Loucy (cell line): ENCODE results near the gene SNAP23.

Experiments used
- H2AFZ ChIP-seq: fragments of 200-600 bp; sonication (generic); 2 replicates; pipeline ENCODE4 v1.6.0; 2016; ENCODE audit warnings: antibody characterized with exemption, mild to moderate bottlenecking, low read length, moderate library complexity
- H3F3A ChIP-seq: fragments of 200-600 bp; 2 replicates; pipeline ENCODE4 v1.6.0; 2016; ENCODE audit warnings: antibody characterized with exemption, low read depth, mild to moderate bottlenecking
- H3K27me3 ChIP-seq: fragments of 200-600 bp; sonication (generic); 2 replicates; pipeline ENCODE4 v1.6.1; 2014; ENCODE audit warnings: low read length, mild to moderate bottlenecking; ENCODE audit not compliant: insufficient read depth, poor library complexity, severe bottlenecking
- H3K36me3 ChIP-seq: fragments of 200-600 bp; sonication (generic); 2 replicates; pipeline ENCODE4 v1.6.1; 2016; ENCODE audit warnings: low read length; ENCODE audit not compliant: insufficient read depth
- H3K4me1 ChIP-seq: fragments of 200-600 bp; sonication (generic); 2 replicates; pipeline ENCODE4 v1.5.1; 2014; ENCODE audit warnings: low read length, mild to moderate bottlenecking; ENCODE audit not compliant: insufficient read depth, poor library complexity, severe bottlenecking
- H3K4me2 ChIP-seq: fragments of 200-600 bp; sonication (generic); 2 replicates; pipeline ENCODE4 v1.6.0; 2014; ENCODE audit warnings: antibody characterized with exemption, low read length, low read depth, mild to moderate bottlenecking; ENCODE audit not compliant: poor library complexity, severe bottlenecking
- H3K4me3 ChIP-seq: fragments of 200-600 bp; sonication (generic); 2 replicates; pipeline ENCODE4 v1.5.1; 2014; ENCODE audit warnings: low read length, mild to moderate bottlenecking, mixed read lengths; ENCODE audit not compliant: poor library complexity, severe bottlenecking
- H3K79me2 ChIP-seq: fragments of 200-600 bp; sonication (generic); 2 replicates; pipeline ENCODE4 v1.6.1; 2014; ENCODE audit warnings: low read length; ENCODE audit not compliant: insufficient read depth
- H3K9ac ChIP-seq: fragments of 200-600 bp; sonication (generic); 2 replicates; pipeline ENCODE4 v1.6.0; 2014; ENCODE audit warnings: mild to moderate bottlenecking, low read depth, low read length, moderate library complexity; ENCODE audit not compliant: poor library complexity, severe bottlenecking
- H3K9me2 ChIP-seq: fragments of 200-600 bp; sonication (generic); replicated peaks from 2 replicates; pipeline ENCODE4 v1.6.1; 2016; ENCODE audit warnings: low read depth, low read length, mixed read lengths
- H3K9me3 ChIP-seq: fragments of 200-600 bp; sonication (generic); 2 replicates; pipeline ENCODE4 v1.6.1; 2014; ENCODE audit warnings: mild to moderate bottlenecking, antibody characterized with exemption, low read length, low read depth; ENCODE audit not compliant: insufficient read depth
- H4K20me1 ChIP-seq: fragments of 200-600 bp; sonication (generic); 2 replicates; pipeline ENCODE4 v1.6.0; 2014; ENCODE audit warnings: antibody characterized with exemption, low read length, mild to moderate bottlenecking; ENCODE audit not compliant: insufficient read depth, poor library complexity, severe bottlenecking
- CTCF ChIP-seq: fragments of 200-600 bp; sonication (generic); conservative IDR thresholded peaks from 2 replicates; pipeline ENCODE4 v1.5.1; 2014; ENCODE audit warnings: mild to moderate bottlenecking, antibody characterized with exemption, low read length
- EZH2phosphoT487 ChIP-seq: fragments of 200-600 bp; IDR thresholded peaks from 2 replicates; pipeline ENCODE4 v1.6.1; 2018; ENCODE audit warnings: antibody characterized with exemption, mild to moderate bottlenecking, moderate library complexity, borderline replicate concordance

SNAP23 gene

GRCh38 chr15:42499858-42500609 lies 4.6 kb downstream of the SNAP23 start:
- Histone ChIP-seq H3K4me1 (peaks cover 40% of the 10 kb centered on the region), H3K27me3 (no peaks in the 10 kb centered on the region), H3K79me2 (peaks cover 45% of the 10 kb centered on the region), H3K9ac (no peak overlapping the region), H3F3A (no peaks in the 10 kb centered on the region), H2AFZ (no peak overlapping the region), H3K4me2 (peak overlapping the region; percentile 27), H4K20me1 (no peaks in the 10 kb centered on the region), H3K9me3 (no peaks in the 10 kb centered on the region), H3K36me3 (no peaks in the 10 kb centered on the region), H3K9me2 (no peaks in the 10 kb centered on the region), H3K4me3 (no peak overlapping the region)
- TF ChIP-seq CTCF (no peak), EZH2phosphoT487 (no peak)

GRCh38 chr15:42502477-42502876 lies 7.0 kb downstream of the SNAP23 start:
- Histone ChIP-seq H3K4me1 (peaks cover 27% of the 10 kb centered on the region), H4K20me1 (no peaks in the 10 kb centered on the region), H3K9ac (no peak overlapping the region), H3K9me3 (no peaks in the 10 kb centered on the region), H3K27me3 (no peaks in the 10 kb centered on the region), H3K9me2 (no peaks in the 10 kb centered on the region), H3F3A (no peaks in the 10 kb centered on the region), H3K36me3 (no peaks in the 10 kb centered on the region), H3K4me2 (no peak overlapping the region), H3K79me2 (peaks cover 33% of the 10 kb centered on the region), H2AFZ (no peak overlapping the region), H3K4me3 (no peak overlapping the region)
- no peak for TF ChIP-seq EZH2phosphoT487
- TF ChIP-seq CTCF = no peak

GRCh38 chr15:42503825-42504224 lies 8.4 kb downstream of the SNAP23 start:
- Histone ChIP-seq H3K36me3 (no peaks in the 10 kb centered on the region), H3K4me3 (no peak overlapping the region)

More at GRCh38 chr15:42503825-42504224, 8.4 kb downstream of the SNAP23 start:
- Histone ChIP-seq H4K20me1 (no peaks in the 10 kb centered on the region), H3K9ac (no peak overlapping the region), H3K27me3 (no peaks in the 10 kb centered on the region), H2AFZ (no peak overlapping the region), H3F3A (no peaks in the 10 kb centered on the region), H3K79me2 (peaks cover 24% of the 10 kb centered on the region; the same call in 1 of the 2 replicates), H3K9me2 (no peaks in the 10 kb centered on the region), H3K4me1 (peaks cover 15% of the 10 kb centered on the region), H3K9me3 (no peaks in the 10 kb centered on the region), H3K4me2 (no peak overlapping the region)
- no peak for TF ChIP-seq EZH2phosphoT487
- no peak for TF ChIP-seq CTCF
